ENCODE data around the gene MAPK8.

GRCh38 chr10:48448796-48449195 is 142.3 kb downstream of the MAPK8 start:
- TF ChIP-seq CTCF (conservative IDR thresholded peaks at IDR 0.05; ENCODE audit: low read length) (no peak), EZH2phosphoT487 (IDR thresholded peaks at IDR 0.05; ENCODE audit: borderline replicate concordance, low read depth, low read length) (no peak)

Data from OCI-LY7 (cell line).